GM23248 (cell line): ENCODE measurements around the gene RAB11FIP5. TPM values are rescaled to one million over a fixed set of nuclear protein-coding genes. Genes with fewer than 3 reads are reported as not detected.

Experiments used
- DNase-seq: peaks from one replicate; pipeline ENCODE4 v3.0.0-alpha.2; 2015
- H2AFZ ChIP-seq: fragments of 200-600 bp; sonication (generic); 2 replicates; pipeline ENCODE4 v1.6.1; 2016; ENCODE audit warnings: antibody characterized with exemption
- H3F3A ChIP-seq: fragments of 200-600 bp; sonication (generic); 2 replicates; pipeline ENCODE4 v1.6.1; 2016; ENCODE audit warnings: mild to moderate bottlenecking, antibody characterized with exemption, mixed run types; ENCODE audit not compliant: insufficient read depth
- H3K27ac ChIP-seq: fragments of 200-600 bp; sonication (generic); 2 replicates; pipeline ENCODE4 v1.5.1; 2016; ENCODE audit warnings: mild to moderate bottlenecking
- H3K27me3 ChIP-seq: fragments of 200-600 bp; sonication (generic); replicated peaks from 2 replicates; pipeline ENCODE4 v1.6.1; 2016; ENCODE audit warnings: mild to moderate bottlenecking; ENCODE audit not compliant: insufficient read depth
- H3K36me3 ChIP-seq: fragments of 200-600 bp; sonication (generic); 2 replicates; pipeline ENCODE4 v1.6.1; 2016; ENCODE audit warnings: low read depth, mild to moderate bottlenecking
- H3K4me1 ChIP-seq: fragments of 200-600 bp; sonication (generic); 2 replicates; pipeline ENCODE4 v1.6.1; 2016; ENCODE audit warnings: mild to moderate bottlenecking; ENCODE audit not compliant: insufficient read depth
- H3K4me2 ChIP-seq: fragments of 200-600 bp; sonication (generic); one replicate; pipeline ENCODE4 v1.6.1; 2016; ENCODE audit warnings: mild to moderate bottlenecking; ENCODE audit not compliant: unreplicated experiment
- H3K4me3 ChIP-seq: fragments of 200-600 bp; sonication (generic); 2 replicates; pipeline ENCODE4 v1.5.1; 2016; ENCODE audit warnings: mild to moderate bottlenecking
- H3K79me2 ChIP-seq: fragments of 200-600 bp; sonication (generic); 2 replicates; pipeline ENCODE4 v1.6.1; 2016; ENCODE audit warnings: mild to moderate bottlenecking; ENCODE audit not compliant: insufficient read depth
- H3K9ac ChIP-seq: fragments of 200-600 bp; sonication (generic); 2 replicates; pipeline ENCODE4 v1.6.1; 2016; ENCODE audit warnings: mild to moderate bottlenecking
- H3K9me2 ChIP-seq: fragments of 200-600 bp; sonication (generic); 2 replicates; pipeline ENCODE4 v1.6.1; 2016; ENCODE audit warnings: mixed run types, mild to moderate bottlenecking, moderate library complexity; ENCODE audit not compliant: insufficient read depth
- H3K9me3 ChIP-seq: fragments of 200-600 bp; sonication (generic); one replicate; pipeline ENCODE4 v1.6.1; 2017; ENCODE audit warnings: low read depth
- H4K20me1 ChIP-seq: fragments of 200-600 bp; sonication (generic); 2 replicates; pipeline ENCODE4 v1.6.0; 2016; ENCODE audit not compliant: insufficient read depth
- EZH2 ChIP-seq: fragments of 200-600 bp; sonication (generic); IDR thresholded peaks from 2 replicates; pipeline ENCODE4 v1.6.1; 2018; ENCODE audit warnings: antibody characterized with exemption, mild to moderate bottlenecking; ENCODE audit not compliant: insufficient read depth, poor library complexity, severe bottlenecking
- EZH2phosphoT487 ChIP-seq: fragments of 200-600 bp; sonication (generic); IDR thresholded peaks from 2 replicates; pipeline ENCODE4 v1.6.1; 2018; ENCODE audit warnings: antibody characterized with exemption, moderate library complexity, mild to moderate bottlenecking, low read depth; ENCODE audit not compliant: insufficient read depth
- WGBS, 2 experiments: methylation state at CpG; one replicate each; pipeline ENCODE4 v1.1.6; 2015 to 2017; ENCODE audit warnings: low lambda C conversion rate in 2 of 2, low coverage in 1 of 2; ENCODE audit errors: missing lambda C conversion rate in 2 of 2; 5-methylcytosine and 5-hydroxymethylcytosine counted together
- in situ Hi-C: fragments of 300-500 bp; cut with MboI; formaldehyde crosslinking; loops from 2 replicates; pipeline ENCODE4 v1.15.0; 2020
- polyA plus RNA-seq: library from polyadenylated mRNA; unstranded; fragments of >200 nt; fragmentation: Nextera tagmentation; extraction: Ambion mirVana; gene quantifications from 2 replicates; pipeline ENCODE4 v1.2.1, GENCODE V29; 2016
- total RNA-seq: library from RNA; depleted of rRNA; stranded (reverse); fragments of >200 nt; shearing (Covaris generic); gene quantifications from 2 replicates; pipeline ENCODE4 v1.2.3, GENCODE V29; 2014; rRNA removed

RAB11FIP5 gene, protein sequence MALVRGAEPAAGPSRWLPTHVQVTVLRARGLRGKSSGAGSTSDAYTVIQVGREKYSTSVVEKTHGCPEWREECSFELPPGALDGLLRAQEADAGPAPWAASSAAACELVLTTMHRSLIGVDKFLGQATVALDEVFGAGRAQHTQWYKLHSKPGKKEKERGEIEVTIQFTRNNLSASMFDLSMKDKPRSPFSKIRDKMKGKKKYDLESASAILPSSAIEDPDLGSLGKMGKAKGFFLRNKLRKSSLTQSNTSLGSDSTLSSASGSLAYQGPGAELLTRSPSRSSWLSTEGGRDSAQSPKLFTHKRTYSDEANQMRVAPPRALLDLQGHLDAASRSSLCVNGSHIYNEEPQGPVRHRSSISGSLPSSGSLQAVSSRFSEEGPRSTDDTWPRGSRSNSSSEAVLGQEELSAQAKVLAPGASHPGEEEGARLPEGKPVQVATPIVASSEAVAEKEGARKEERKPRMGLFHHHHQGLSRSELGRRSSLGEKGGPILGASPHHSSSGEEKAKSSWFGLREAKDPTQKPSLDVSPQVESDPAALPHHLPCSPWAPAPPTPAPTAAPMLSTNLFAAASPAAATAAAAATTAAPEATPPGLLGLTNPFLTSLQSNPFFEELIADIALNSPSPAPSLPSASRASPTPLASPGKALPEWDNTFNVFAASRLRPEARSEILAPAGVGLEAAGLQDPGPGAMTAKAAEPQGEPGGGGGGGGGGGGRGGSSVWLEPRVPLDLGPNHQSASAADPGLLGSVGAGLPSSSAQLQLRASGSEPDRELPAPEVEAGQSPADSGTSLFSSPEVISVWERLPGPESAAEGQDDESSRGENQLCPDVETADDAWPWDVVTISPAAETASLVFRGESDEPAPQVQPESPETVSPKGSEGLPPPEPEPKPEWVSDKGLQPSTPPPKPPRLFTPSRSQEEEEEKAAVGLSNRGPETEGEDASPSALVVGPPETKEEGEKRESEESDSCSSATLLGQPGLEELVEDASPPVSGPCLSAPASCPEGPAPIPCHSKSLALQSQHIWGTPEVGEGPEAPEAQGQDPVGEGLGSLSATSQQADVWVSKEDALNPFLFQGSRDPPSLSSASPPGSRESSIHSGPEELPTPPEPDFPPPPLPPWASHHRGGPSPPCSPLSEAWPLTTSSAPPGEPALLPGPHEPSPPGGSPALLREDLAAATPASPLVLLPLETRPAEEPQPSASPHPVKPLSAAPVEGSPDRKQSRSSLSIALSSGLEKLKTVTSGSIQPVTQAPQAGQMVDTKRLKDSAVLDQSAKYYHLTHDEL (N-terminal part only)
- total RNA-seq: 71.9 and 76.6 TPM in 2 replicates
- 34.4 and 35.0 TPM in 2 replicates for polyA plus RNA-seq

DNA sequence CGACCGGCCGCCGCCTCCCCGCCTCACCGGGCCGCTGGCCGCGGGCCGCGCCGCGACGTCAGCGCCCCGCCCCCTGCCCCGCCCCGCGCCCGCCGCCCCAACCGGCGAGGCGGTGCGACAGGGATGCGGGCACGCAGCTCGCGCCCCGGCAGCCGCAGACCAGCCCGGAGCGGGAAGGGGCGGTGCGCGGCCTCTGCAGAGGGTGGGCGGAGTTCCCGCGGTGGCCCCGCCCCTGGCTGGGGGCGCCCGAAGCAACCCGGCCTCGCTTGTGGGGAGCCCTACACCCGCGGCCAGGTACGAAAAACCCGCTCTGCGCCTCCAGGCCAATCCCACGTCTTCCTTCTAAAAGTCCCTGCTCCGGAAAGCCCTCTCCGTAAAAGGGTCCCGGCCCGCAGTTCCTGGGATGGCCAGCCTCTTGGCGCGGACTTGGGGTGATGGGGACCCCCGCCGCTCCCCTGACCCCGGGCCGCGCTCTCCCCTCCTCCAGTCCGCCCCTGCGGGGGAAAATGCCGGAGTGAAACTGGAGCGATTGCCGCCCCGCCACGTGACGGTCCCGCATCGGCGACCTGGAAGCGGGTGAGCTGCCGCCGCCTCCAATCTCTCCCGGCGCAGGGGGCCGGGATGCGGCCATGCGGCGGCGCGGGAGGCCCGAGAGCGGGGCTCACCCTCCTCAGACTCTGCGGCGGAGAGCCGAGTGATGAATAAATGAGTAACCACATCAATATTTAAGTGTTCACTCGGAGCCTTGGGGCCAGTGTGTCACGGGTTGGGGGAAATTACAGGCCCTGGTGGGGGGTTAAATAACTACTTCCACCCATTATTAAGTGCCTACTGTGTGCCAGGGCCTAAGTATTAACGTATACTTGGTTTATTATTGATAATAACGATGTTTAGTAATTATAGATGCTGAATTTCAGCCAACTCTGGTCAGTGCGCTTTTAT lies at the start of gene RAB11FIP5:
TSS of gene RAB11FIP5 (minus strand) at position 36 of the 942 bp plus-strand sequence. CDS start 171 bp downstream, outside the sequence.
- H3F3A ChIP-seq: peaks cover 42% of the 10 kb centered on the region
- peak within 1 kb of the TSS; percentile 93 for H3K4me3 ChIP-seq
- H4K20me1 ChIP-seq: peaks cover 2% of the 10 kb centered on the region; the same call in 1 of the 2 replicates
- WGBS, 2 experiments: 2% methylated on average over 55 to 76 of the region's 93 CpGs
- peaks cover 36% of the 10 kb centered on the region for H3K4me1 ChIP-seq
- peak within 1 kb of the TSS; percentile 94 for H3K27ac ChIP-seq
- DNase-seq: peak; percentile 97
- no peaks in the 10 kb centered on the region for H3K9me3 ChIP-seq
- peak within 1 kb of the TSS; percentile 96 for H3K4me2 ChIP-seq
- peaks cover 43% of the 10 kb centered on the region for H3K79me2 ChIP-seq
- H2AFZ ChIP-seq: peak within 1 kb of the TSS; percentile 72
- H3K27me3 ChIP-seq: no peaks in the 10 kb centered on the region
- TF ChIP-seq EZH2phosphoT487 (no peak), EZH2 (no peak)
- in situ Hi-C loops: no loop called here
- peak within 1 kb of the TSS; percentile 99 for H3K9ac ChIP-seq
- H3K36me3 ChIP-seq: no peaks in the 10 kb centered on the region
- no peaks in the 10 kb centered on the region for H3K9me2 ChIP-seq

DNA sequence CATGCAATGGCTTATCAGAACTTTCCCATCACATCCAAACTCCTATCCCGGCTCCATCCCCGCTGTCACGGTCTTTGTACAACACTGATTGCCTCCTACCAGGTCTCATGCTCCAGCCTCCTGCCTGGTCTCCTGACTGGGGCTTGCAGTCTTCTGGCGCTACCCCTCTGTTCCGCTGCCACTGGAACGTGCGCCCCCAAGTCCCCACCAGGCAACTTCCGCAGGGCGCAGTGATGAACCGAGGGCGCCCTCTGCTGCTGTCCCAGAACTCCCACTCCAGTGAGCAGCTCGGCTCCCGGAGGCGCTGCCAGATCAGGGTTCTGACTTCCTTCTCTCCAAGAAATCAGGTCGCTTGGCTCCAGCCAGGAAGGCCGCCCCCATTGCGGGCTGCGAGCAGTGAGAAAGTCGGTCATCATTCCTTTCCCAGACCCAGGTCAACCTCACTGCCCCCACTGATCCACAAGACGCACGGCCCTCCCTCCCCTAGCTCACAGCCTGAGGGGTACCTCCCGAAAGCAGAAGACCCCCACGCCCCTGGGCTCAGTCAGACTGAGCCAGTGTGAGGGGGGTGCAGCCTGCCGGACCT lies 43.9 kb upstream of the RAB11FIP5 start:
- no peaks in the 10 kb centered on the region for H3K27me3 ChIP-seq
- no peaks in the 10 kb centered on the region for H3K36me3 ChIP-seq
- peak; percentile 84 for DNase-seq
- H3K4me2 ChIP-seq: peak overlapping the region; percentile 62
- H3K27ac ChIP-seq: no peak overlapping the region
- H3K4me3 ChIP-seq: peak overlapping the region; percentile 63
- no peaks in the 10 kb centered on the region for H4K20me1 ChIP-seq
- no peak overlapping the region for H3K9ac ChIP-seq
- no peaks in the 10 kb centered on the region for H3K9me2 ChIP-seq
- peaks cover 4% of the 10 kb centered on the region; the same call in 1 of the 2 replicates for H3K4me1 ChIP-seq
- in situ Hi-C loops: loop anchor here (5.0 to 10.0 kb wide), 2 partner anchors 74 to 162 kb away; no protein-coding TSS in a partner anchor
- H3K9me3 ChIP-seq: no peaks in the 10 kb centered on the region
- H2AFZ ChIP-seq: peak overlapping the region; percentile 80
- no peaks in the 10 kb centered on the region for H3F3A ChIP-seq
- no peaks in the 10 kb centered on the region for H3K79me2 ChIP-seq
- TF ChIP-seq EZH2phosphoT487 (no peak), EZH2 (no peak)
- 3 to 6% methylated on average over 24 of the region's 24 CpGs for WGBS, 2 experiments

DNA sequence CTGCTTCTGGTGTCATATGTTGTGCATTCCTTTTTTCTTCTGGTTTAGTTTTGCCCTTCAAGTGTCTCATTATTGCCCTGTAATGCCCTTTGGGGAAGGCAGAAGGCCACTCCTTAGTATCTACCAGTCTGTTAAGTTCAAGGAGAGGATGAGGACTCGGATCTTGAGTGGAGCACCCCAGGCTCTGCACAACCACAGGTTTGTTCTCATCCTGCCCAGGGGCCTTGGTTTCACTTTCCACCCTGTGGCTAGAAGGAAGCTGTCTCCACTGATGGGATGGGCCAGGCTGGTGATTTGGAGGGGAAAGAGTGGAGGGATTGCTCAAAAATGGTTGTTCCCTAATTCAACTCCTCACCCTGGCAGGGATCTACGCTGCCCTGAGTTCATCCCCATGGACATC lies 30.2 kb upstream of the RAB11FIP5 start:
- H3K27ac ChIP-seq: no peak overlapping the region
- DNase-seq: no peak
- 88 to 95% methylated on average over 2 of the region's 2 CpGs for WGBS, 2 experiments
- H3K9me3 ChIP-seq: no peaks in the 10 kb centered on the region
- H3F3A ChIP-seq: no peaks in the 10 kb centered on the region
- H3K9ac ChIP-seq: no peak overlapping the region
- no peak for TF ChIP-seq EZH2phosphoT487
- no peak for TF ChIP-seq EZH2
- H3K4me2 ChIP-seq: no peak overlapping the region
- no peaks in the 10 kb centered on the region for H3K9me2 ChIP-seq
- H3K4me3 ChIP-seq: no peak overlapping the region
- H4K20me1 ChIP-seq: no peaks in the 10 kb centered on the region
- H3K36me3 ChIP-seq: no peaks in the 10 kb centered on the region
- H3K27me3 ChIP-seq: no peaks in the 10 kb centered on the region
- no peaks in the 10 kb centered on the region for H3K4me1 ChIP-seq
- no peaks in the 10 kb centered on the region for H3K79me2 ChIP-seq
- no peak overlapping the region for H2AFZ ChIP-seq
- in situ Hi-C loops: no loop called here
